ENCODE measurements around the gene CXCL3. TPM values are rescaled to one million over a fixed set of nuclear protein-coding genes. Genes with fewer than 3 reads are reported as not detected.

Gene CXCL3
- total and polyA plus RNA-seq, 9 of the 15 experiments (the other 6 are each of a cell fraction or from before 2014, with no cell fraction given), result 2.3 to 8.9 (median 6.1) TPM

DNA sequence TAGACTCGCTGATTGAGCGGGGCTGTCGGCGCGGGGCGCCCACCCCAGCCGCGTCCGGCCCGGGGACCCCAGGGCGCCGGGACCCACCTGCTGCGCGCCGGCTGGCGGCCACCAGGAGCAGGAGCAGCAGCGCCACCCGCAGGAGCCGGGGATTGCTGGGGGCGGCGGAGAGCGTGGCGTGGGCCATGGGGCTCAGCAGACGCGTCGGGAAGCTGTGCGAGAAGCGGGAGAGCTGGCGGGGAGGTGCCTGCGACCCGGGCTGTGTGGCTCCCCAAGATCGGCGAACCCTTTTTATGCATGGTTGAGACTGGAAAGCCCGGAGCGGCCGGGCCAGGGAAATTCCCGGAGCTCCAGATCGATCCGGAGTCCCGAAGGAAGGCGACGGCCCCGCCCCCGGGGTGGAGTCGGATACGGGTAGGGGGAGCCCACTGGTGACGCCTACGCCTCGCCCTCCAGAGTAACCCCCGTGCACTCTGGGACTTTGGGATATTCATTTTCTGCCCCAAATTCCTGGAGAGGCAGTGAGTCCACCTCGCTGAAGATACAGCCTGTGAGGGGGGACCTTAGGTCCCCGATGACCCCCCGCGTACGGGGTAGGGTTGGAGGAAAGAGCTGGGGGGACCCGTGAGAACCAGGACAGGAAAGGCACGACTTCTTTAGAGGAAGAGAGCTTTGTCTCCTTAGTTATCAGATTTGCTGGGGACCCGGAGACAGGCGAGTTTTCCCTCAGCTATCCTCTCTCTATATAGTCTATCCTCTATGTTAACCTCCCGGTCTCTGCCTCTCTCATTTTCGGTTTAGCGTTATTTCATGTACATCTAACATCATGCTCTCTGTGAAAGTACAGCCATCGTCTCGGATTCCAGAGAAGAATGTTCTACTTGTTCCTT lies at the start of gene CXCL3 (continued):
- TF ChIP-seq ZFP91 (CRISPR knock-in tag; IDR thresholded peaks at IDR 0.05) (no peak), CUX1 (CRISPR knock-in tag; IDR thresholded peaks at IDR 0.05) (no peak), GATA2 (CRISPR knock-in tag; IDR thresholded peaks at IDR 0.05) (no peak), SMC3 (conservative IDR thresholded peaks at IDR 0.05; ENCODE audit: insufficient read depth, low read depth, low read length) (no peak), ZNF586 (CRISPR knock-in tag; conservative IDR thresholded peaks at IDR 0.05) (no peak), NR3C1 (CRISPR knock-in tag; IDR thresholded peaks at IDR 0.05) (no peak), ELF4 (CRISPR knock-in tag; IDR thresholded peaks at IDR 0.05) (no peak), FOXK1 (CRISPR knock-in tag; IDR thresholded peaks at IDR 0.05; ENCODE audit: borderline replicate concordance) (no peak), BCL6 (CRISPR knock-in tag; IDR thresholded peaks at IDR 0.05) (no peak), SRSF7 (optimal IDR thresholded peaks at IDR 0.05; ENCODE audit: low read depth, low read length) (no peak), TEAD4 (IDR thresholded peaks at IDR 0.05; ENCODE audit: low read length) (peak; percentile 25; the same call in 1 of the 2 replicates), TEAD4 (CRISPR knock-in tag; IDR thresholded peaks at IDR 0.05; ENCODE audit: borderline replicate concordance) (no peak), CHD1 (IDR thresholded peaks at IDR 0.05; ENCODE audit: low read length) (peak; percentile 37), HDAC3 (IDR thresholded peaks at IDR 0.05; ENCODE audit: borderline replicate concordance, partially characterized antibody) (no peak), SIX5 (IDR thresholded peaks at IDR 0.05; ENCODE audit: borderline replicate concordance in 1 of 2, insufficient read depth in 1 of 2, low read depth in 1 of 2, low read length in 2 of 2) (no peak), ZNF239 (CRISPR knock-in tag; IDR thresholded peaks at IDR 0.05) (no peak)
- TF ChIP-seq, protein P1, sequence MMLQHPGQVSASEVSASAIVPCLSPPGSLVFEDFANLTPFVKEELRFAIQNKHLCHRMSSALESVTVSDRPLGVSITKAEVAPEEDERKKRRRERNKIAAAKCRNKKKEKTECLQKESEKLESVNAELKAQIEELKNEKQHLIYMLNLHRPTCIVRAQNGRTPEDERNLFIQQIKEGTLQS (IDR thresholded peaks at IDR 0.05), result no peak
- TF ChIP-seq, protein P1 (CRISPR knock-in tag; conservative IDR thresholded peaks at IDR 0.05), result no peak; the same call in 1 of the 2 replicates

All from K562 (cell line).